Measurements from ENCODE around the gene NRXN3. TPM values are rescaled to one million over a fixed set of nuclear protein-coding genes. Genes with fewer than 3 reads are reported as not detected.

Gene NRXN3
- polyA plus RNA-seq, 1 donor (not counting 4 experiments of a cell fraction or from before 2014, with no cell fraction given): 0.89 TPM

DNA sequence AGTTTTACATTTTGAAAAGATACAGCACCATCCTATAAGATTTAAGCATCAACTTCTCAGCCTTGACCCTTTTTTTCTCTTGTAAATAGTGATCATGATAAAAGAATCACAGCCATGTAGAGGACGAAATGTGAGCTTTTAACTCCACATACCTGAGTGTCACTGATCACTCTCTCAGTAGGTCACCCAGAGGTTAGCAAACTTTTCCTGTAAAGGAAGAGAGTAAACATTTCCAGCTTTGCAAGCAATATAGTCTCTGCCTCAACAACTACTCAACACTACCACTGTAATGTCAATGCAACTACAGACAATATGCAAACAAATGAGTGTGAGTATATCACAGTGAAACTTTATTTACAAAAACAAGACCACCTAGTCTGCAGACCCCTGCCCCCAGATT, 1129.0 kb downstream of the NRXN3 start:
- DNase-seq (ENCODE audit: low read depth, low spot score): no peak
- dilution Hi-C loops (cut with MboI; ENCODE audit: extremely low pct_ligation_motif_present, low sequenced_read_pairs): no loop called here
- no peaks in the 10 kb centered on the region for H3K9me1 ChIP-seq (ENCODE audit: control insufficient read depth, extremely low read depth, insufficient read depth, low read length)
- no peak for FAIRE-seq
- H3K27me3 ChIP-seq (ENCODE audit: control insufficient read depth, extremely low read depth, insufficient read depth, low read length): no peaks in the 10 kb centered on the region
- H3K79me2 ChIP-seq (ENCODE audit: control insufficient read depth, insufficient read depth, low read length): no peaks in the 10 kb centered on the region
- H3K4me1 ChIP-seq (ENCODE audit: control insufficient read depth, extremely low read depth, insufficient read depth, low read length): no peaks in the 10 kb centered on the region
- H3K9ac ChIP-seq (ENCODE audit: control insufficient read depth, extremely low read depth, insufficient read depth, low read length): no peak overlapping the region
- no peak overlapping the region for H3K4me2 ChIP-seq (ENCODE audit: control insufficient read depth, extremely low read depth, insufficient read depth, low read depth, low read length)
- H3K27ac ChIP-seq (ENCODE audit: control insufficient read depth, insufficient read depth, low read length): no peak overlapping the region
- H2AFZ ChIP-seq (ENCODE audit: control insufficient read depth, low read length): no peak overlapping the region
- no peak for TF ChIP-seq EZH2 (IDR thresholded peaks at IDR 0.05; ENCODE audit: low read length)
- TF ChIP-seq, protein P1, sequence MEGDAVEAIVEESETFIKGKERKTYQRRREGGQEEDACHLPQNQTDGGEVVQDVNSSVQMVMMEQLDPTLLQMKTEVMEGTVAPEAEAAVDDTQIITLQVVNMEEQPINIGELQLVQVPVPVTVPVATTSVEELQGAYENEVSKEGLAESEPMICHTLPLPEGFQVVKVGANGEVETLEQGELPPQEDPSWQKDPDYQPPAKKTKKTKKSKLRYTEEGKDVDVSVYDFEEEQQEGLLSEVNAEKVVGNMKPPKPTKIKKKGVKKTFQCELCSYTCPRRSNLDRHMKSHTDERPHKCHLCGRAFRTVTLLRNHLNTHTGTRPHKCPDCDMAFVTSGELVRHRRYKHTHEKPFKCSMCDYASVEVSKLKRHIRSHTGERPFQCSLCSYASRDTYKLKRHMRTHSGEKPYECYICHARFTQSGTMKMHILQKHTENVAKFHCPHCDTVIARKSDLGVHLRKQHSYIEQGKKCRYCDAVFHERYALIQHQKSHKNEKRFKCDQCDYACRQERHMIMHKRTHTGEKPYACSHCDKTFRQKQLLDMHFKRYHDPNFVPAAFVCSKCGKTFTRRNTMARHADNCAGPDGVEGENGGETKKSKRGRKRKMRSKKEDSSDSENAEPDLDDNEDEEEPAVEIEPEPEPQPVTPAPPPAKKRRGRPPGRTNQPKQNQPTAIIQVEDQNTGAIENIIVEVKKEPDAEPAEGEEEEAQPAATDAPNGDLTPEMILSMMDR (optimal IDR thresholded peaks at IDR 0.05 in 1 of 3, IDR thresholded peaks at IDR 0.05 in 1 of 3, conservative IDR thresholded peaks at IDR 0.05 in 1 of 3; ENCODE audit: extremely low read depth in 1 of 3, insufficient read depth in 2 of 3, low read length in 3 of 3): no peak
- H4K20me1 ChIP-seq (ENCODE audit: control insufficient read depth, extremely low read depth, insufficient read depth, low read length): no peaks in the 10 kb centered on the region
- no peak overlapping the region for H3K4me3 ChIP-seq (ENCODE audit: control insufficient read depth in 2 of 3, extremely low read depth in 1 of 3, insufficient read depth in 2 of 3, low read depth in 1 of 3, low read length in 3 of 3)
- no peaks in the 10 kb centered on the region for H3K36me3 ChIP-seq (ENCODE audit: control insufficient read depth in 2 of 2, extremely low read depth in 1 of 2, insufficient read depth in 2 of 2, low read length in 2 of 2)
- H3K9me3 ChIP-seq (ENCODE audit: control insufficient read depth, low read depth, low read length): no peaks in the 10 kb centered on the region

DNA sequence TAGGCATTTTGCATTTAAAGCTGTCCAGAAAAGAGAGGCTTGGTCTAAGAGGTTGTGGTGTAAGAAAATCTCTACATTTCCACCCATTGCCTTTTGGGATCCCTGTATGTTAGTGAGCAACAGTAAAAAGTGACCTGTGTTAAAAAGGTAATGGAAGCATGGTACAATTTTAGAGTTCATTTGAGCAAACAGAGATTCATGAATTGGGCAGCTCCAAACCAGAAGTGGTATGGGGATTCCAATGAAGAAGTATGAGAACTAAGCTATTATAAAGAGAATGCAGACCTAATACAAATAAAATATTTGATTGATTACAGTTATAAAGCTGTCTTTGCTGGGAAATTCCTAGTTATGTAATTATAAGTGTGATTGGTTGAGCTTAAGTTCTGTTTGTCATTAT, 1134.1 kb downstream of the NRXN3 start:
- Histone ChIP-seq H3K79me2 (ENCODE audit: control insufficient read depth, insufficient read depth, low read length) (no peaks in the 10 kb centered on the region), H3K27me3 (ENCODE audit: control insufficient read depth, extremely low read depth, insufficient read depth, low read length) (no peaks in the 10 kb centered on the region), H3K4me1 (ENCODE audit: control insufficient read depth, extremely low read depth, insufficient read depth, low read length) (no peaks in the 10 kb centered on the region), H3K9me1 (ENCODE audit: control insufficient read depth, extremely low read depth, insufficient read depth, low read length) (no peaks in the 10 kb centered on the region), H3K4me3 (ENCODE audit: control insufficient read depth in 2 of 3, extremely low read depth in 1 of 3, insufficient read depth in 2 of 3, low read depth in 1 of 3, low read length in 3 of 3) (no peak overlapping the region), H4K20me1 (ENCODE audit: control insufficient read depth, extremely low read depth, insufficient read depth, low read length) (no peaks in the 10 kb centered on the region), H3K27ac (ENCODE audit: control insufficient read depth, insufficient read depth, low read length) (no peak overlapping the region), H3K9me3 (ENCODE audit: control insufficient read depth, low read depth, low read length) (no peaks in the 10 kb centered on the region), H3K36me3 (ENCODE audit: control insufficient read depth in 2 of 2, extremely low read depth in 1 of 2, insufficient read depth in 2 of 2, low read length in 2 of 2) (no peaks in the 10 kb centered on the region), H3K9ac (ENCODE audit: control insufficient read depth, extremely low read depth, insufficient read depth, low read length) (no peak overlapping the region), H2AFZ (ENCODE audit: control insufficient read depth, low read length) (no peak overlapping the region), H3K4me2 (ENCODE audit: control insufficient read depth, extremely low read depth, insufficient read depth, low read depth, low read length) (no peak overlapping the region)
- TF ChIP-seq EZH2 (IDR thresholded peaks at IDR 0.05; ENCODE audit: low read length): no peak
- TF ChIP-seq, protein P1 (optimal IDR thresholded peaks at IDR 0.05 in 1 of 3, IDR thresholded peaks at IDR 0.05 in 1 of 3, conservative IDR thresholded peaks at IDR 0.05 in 1 of 3; ENCODE audit: extremely low read depth in 1 of 3, insufficient read depth in 2 of 3, low read length in 3 of 3): no peak
- FAIRE-seq (no peak), DNase-seq (ENCODE audit: low read depth, low spot score) (no peak)
- dilution Hi-C loops (cut with MboI; ENCODE audit: extremely low pct_ligation_motif_present, low sequenced_read_pairs): no loop called here
